HEK293T (cell line): ENCODE data around the gene PRND.

Experiments used
- CTCF ChIA-PET: fragments of 350-600 bp; formaldehyde crosslinking; extraction: SDS; loops from one replicate; lab custom pipeline; 2021; ENCODE audit warnings: antibody characterized with exemption, inconsistent platforms; lab: Yijun Ruan, JAX
- POLR2A ChIA-PET: fragments of 350-600 bp; formaldehyde crosslinking; extraction: SDS; loops from one replicate; lab custom pipeline; 2020; ENCODE audit warnings: antibody characterized with exemption, inconsistent platforms; lab: Yijun Ruan, JAX
- DNase-seq: peaks from one replicate; pipeline ENCODE4 v3.0.0; 2012; ENCODE audit warnings: mixed read lengths; ENCODE audit errors: extremely low spot score
- ARNT ChIP-seq: fragments of 450-650 bp; IDR thresholded peaks from 2 replicates; pipeline ENCODE4 v1.6.1; 2017; ENCODE audit warnings: mild to moderate bottlenecking
- BHLHE40 ChIP-seq: fragments of 450-650 bp; IDR thresholded peaks from 2 replicates; pipeline ENCODE4 v1.6.1; 2016; ENCODE audit warnings: mild to moderate bottlenecking, moderate library complexity, borderline replicate concordance
- CTBP1 ChIP-seq: fragments of 450-650 bp; IDR thresholded peaks from 2 replicates; pipeline ENCODE4 v1.6.1; 2016; ENCODE audit warnings: borderline replicate concordance
- ELF4 ChIP-seq: fragments of 450-650 bp; IDR thresholded peaks from 2 replicates; pipeline ENCODE4 v1.6.1; 2017; ENCODE audit warnings: antibody characterized with exemption
- FOXA1 ChIP-seq: fragments of 450-650 bp; IDR thresholded peaks from 2 replicates; pipeline ENCODE4 v1.6.1; 2016; ENCODE audit warnings: mild to moderate bottlenecking
- FOXK2 ChIP-seq: fragments of 450-650 bp; IDR thresholded peaks from 2 replicates; pipeline ENCODE4 v1.6.1; 2016; ENCODE audit warnings: mild to moderate bottlenecking
- FOXM1 ChIP-seq: fragments of 450-650 bp; IDR thresholded peaks from 2 replicates; pipeline ENCODE4 v1.6.1; 2017; ENCODE audit warnings: mild to moderate bottlenecking, borderline replicate concordance
- HDGF ChIP-seq: fragments of 450-650 bp; IDR thresholded peaks from 2 replicates; pipeline ENCODE4 v1.6.1; 2017; ENCODE audit warnings: antibody characterized with exemption, borderline replicate concordance
- L3MBTL2 ChIP-seq: fragments of 450-650 bp; conservative IDR thresholded peaks from 2 replicates; pipeline ENCODE4 v1.6.1; 2016; ENCODE audit warnings: mild to moderate bottlenecking
- LEF1 ChIP-seq: fragments of 450-650 bp; IDR thresholded peaks from 2 replicates; pipeline ENCODE4 v1.6.1; 2017; ENCODE audit warnings: mild to moderate bottlenecking, borderline replicate concordance
- NFRKB ChIP-seq: fragments of 450-650 bp; IDR thresholded peaks from 2 replicates; pipeline ENCODE4 v1.6.1; 2016; ENCODE audit warnings: mild to moderate bottlenecking, moderate library complexity
- SP1 ChIP-seq: fragments of 450-650 bp; IDR thresholded peaks from 2 replicates; pipeline ENCODE4 v1.6.1; 2017
- SUZ12 ChIP-seq: fragments of 450-650 bp; IDR thresholded peaks from 2 replicates; pipeline ENCODE4 v1.6.1; 2016; ENCODE audit warnings: mild to moderate bottlenecking
- TARDBP ChIP-seq: fragments of 450-650 bp; IDR thresholded peaks from 2 replicates; pipeline ENCODE4 v1.6.1; 2016
- ZNF384 ChIP-seq: fragments of 450-650 bp; IDR thresholded peaks from 2 replicates; pipeline ENCODE4 v1.6.1; 2016
- TF ChIP-seq, protein P1 (sequence below): fragments of 450-650 bp; IDR thresholded peaks from 2 replicates; pipeline ENCODE4 v1.6.1; 2016

The PRND gene

GRCh38 chr20:4710106-4710475, 11.6 kb upstream of the PRND start:
- no peak for TF ChIP-seq HDGF
- TF ChIP-seq FOXM1 = no peak
- no peak for TF ChIP-seq ARNT
- no peak for TF ChIP-seq FOXK2
- no peak for TF ChIP-seq CTBP1
- TF ChIP-seq LEF1 = no peak
- TF ChIP-seq SUZ12 = no peak
- DNase-seq = no peak
- CTCF ChIA-PET = no interaction called here
- POLR2A ChIA-PET = no interaction called here

- ChIA-PET POLR2A (no interaction called here), CTCF (no interaction called here)
- no peak for DNase-seq
- TF ChIP-seq CTBP1 (no peak), ARNT (no peak)
Observed at GRCh38 chr20:4711511-4711910, 10.2 kb upstream of the PRND start.

DNA sequence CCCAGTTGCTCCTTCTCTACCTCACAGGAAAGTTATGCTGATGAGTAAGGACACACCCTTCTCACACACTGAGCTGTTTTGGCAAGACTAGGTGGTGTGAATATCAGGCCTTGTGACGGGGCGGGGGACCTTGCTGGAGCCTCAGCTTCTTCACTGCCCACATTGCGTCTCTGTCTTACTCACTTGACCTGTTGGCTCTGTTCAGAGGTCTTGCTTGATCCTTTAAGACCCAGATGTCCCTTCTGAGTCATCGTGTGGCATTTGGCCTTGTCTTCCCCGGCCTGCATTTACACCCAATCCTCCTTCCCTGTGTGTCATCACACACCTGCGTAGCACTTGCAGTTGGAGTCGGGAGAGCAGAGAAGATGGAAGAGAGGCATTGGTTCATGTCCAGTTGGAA, 8.3 kb upstream of the PRND start:
- CTCF ChIA-PET = no interaction called here
- POLR2A ChIA-PET = no interaction called here
- TF ChIP-seq SUZ12 (no peak), ARNT (no peak), L3MBTL2 (no peak), ZNF384 (no peak), SP1 (no peak), FOXK2 (no peak)
- no peak for DNase-seq

DNA sequence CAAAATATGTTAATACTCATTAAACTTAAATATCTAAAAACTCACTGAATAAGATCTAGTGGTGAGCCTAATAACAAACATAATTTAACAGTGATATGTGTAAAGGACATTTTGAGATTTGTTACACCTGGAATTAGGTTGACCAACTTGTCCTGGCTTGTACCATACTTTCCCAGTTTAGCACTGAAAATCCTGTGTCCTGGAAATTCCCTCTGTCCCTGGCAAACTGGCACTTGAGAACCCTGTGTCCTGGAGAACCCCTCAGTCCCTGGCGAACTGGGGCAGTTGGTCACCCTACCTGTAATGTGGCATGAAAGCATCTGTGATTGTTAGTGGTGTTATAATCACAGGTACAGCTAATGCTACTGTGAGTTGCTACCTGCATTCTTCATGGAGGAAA, 6.9 kb upstream of the PRND start:
- CTCF ChIA-PET = interaction anchor here (0.6 kb wide), 1 partner anchor 1314 kb away, joined by 4 read pairs; no protein-coding TSS in a partner anchor
- TF ChIP-seq ELF4 (no peak), NFRKB (no peak), FOXA1 (no peak), TARDBP (no peak), BHLHE40 (no peak), SP1 (no peak), HDGF (no peak), ZNF384 (no peak), FOXK2 (no peak), SUZ12 (no peak), ARNT (no peak), FOXM1 (no peak), L3MBTL2 (no peak)
- TF ChIP-seq, protein P1, sequence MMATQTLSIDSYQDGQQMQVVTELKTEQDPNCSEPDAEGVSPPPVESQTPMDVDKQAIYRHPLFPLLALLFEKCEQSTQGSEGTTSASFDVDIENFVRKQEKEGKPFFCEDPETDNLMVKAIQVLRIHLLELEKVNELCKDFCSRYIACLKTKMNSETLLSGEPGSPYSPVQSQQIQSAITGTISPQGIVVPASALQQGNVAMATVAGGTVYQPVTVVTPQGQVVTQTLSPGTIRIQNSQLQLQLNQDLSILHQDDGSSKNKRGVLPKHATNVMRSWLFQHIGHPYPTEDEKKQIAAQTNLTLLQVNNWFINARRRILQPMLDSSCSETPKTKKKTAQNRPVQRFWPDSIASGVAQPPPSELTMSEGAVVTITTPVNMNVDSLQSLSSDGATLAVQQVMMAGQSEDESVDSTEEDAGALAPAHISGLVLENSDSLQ = no peak
- POLR2A ChIA-PET = no interaction called here
- no peak for DNase-seq

DNA sequence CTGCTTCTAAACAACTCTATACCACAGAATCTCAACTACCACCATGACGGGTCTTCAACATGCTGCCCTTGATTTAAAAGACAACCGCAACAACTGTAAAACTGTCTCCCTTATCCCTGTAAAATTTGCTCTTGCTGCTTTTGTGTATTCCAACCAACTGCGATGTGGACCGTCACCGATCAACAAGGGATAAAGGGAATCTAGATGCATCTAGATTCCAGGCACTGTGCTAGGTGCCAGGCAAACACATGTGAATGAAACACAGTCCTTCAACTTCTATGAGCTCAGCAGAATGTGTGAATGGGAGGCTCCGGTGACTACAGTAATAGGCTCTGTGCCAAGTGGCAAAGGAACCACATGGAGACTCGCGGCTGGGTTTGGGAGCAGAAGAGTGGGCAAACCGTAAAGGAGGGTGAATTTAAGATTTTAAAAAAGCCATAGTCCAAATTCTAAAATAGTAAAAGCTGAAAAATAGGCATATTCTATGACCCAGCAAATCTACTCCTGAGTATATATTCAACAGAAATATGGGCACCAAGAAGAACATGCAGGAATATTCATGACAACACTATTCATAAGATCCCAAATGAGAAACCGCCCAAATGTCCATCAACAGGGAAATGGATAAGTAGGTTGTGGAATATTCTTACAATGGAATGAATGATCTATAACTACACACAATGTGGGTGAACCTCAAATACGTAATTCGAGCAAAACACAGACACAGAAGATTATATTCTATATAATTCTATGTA, 3.7 kb upstream of the PRND start:
- CTCF ChIA-PET = interaction anchor here (0.6 to 0.7 kb wide), 3 partner anchors 102 to 136 kb away, joined by 3 to 4 read pairs (median 3); no protein-coding TSS in a partner anchor
- POLR2A ChIA-PET = no interaction called here
- DNase-seq = no peak
- TF ChIP-seq CTBP1 = no peak
- no peak for TF ChIP-seq HDGF
- no peak for TF ChIP-seq ZNF384
- TF ChIP-seq, protein P1 = no peak
- TF ChIP-seq NFRKB = no peak
- TF ChIP-seq TARDBP = no peak
- TF ChIP-seq L3MBTL2 = no peak
- no peak for TF ChIP-seq FOXA1
- no peak for TF ChIP-seq ARNT
- no peak for TF ChIP-seq ELF4
- TF ChIP-seq SUZ12 = no peak

GRCh38 chr20:4719190-4719589, 2.5 kb upstream of the PRND start:
- CTCF ChIA-PET = no interaction called here

More at GRCh38 chr20:4719190-4719589, 2.5 kb upstream of the PRND start:
- no peak for DNase-seq
- TF ChIP-seq FOXA1 (no peak), BHLHE40 (no peak), NFRKB (no peak), TARDBP (no peak), LEF1 (no peak), CTBP1 (no peak), ZNF384 (no peak), SP1 (no peak), SUZ12 (no peak), ARNT (no peak), FOXM1 (no peak), L3MBTL2 (no peak), ELF4 (no peak)
- TF ChIP-seq, protein P1 = no peak
- POLR2A ChIA-PET = no interaction called here
